ENCODE measurements around the gene HOXB8. TPM values are rescaled to one million over a fixed set of nuclear protein-coding genes. Genes with fewer than 3 reads are reported as not detected.

The HOXB8 gene
- total RNA-seq, 8 experiments from 2014 or later = 0.80 to 139 (median 63.2) TPM

- Histone ChIP-seq H3K4me1 (replicated peaks in 1 of 2) (peaks cover 43 to 66% of the 10 kb centered on the region in 2 donors), H3K27ac (peak overlapping the region; percentile 94 to 97), H3K4me3 (peak overlapping the region; percentile 67 to 91 (median 83))
- ATAC-seq (replicated peaks in 6 of 8) = no peak
- 0 to 64% (median 0%) methylated on average over 1 to 2 of the region's 2 CpGs; no CpG with 5 or more reads in 5 of the 10 experiments for WGBS, 10 experiments
- in situ Hi-C loops (cut with MboI; ENCODE audit: low pct_unique_long_range_greater_than_20kb in 2 of 9, low sequenced_read_pairs in 9 of 9, unreplicated experiment in 9 of 9) = no loop called here
Observed at GRCh38 chr17:48567646-48568354, 47.3 kb downstream of the HOXB8 start.

GRCh38 chr17:48567209-48567608 is 47.9 kb downstream of the HOXB8 start:
- peak overlapping the region; percentile 67 to 91 (median 83) for H3K4me3 ChIP-seq
- in situ Hi-C loops (cut with MboI; ENCODE audit: low pct_unique_long_range_greater_than_20kb in 2 of 9, low sequenced_read_pairs in 9 of 9, unreplicated experiment in 9 of 9) = no loop called here
- 0 to 100% (median 45%) methylated on average over 1 to 5 of the region's 6 CpGs; no CpG with 5 or more reads in 4 of the 10 experiments for WGBS, 10 experiments
- ATAC-seq (replicated peaks in 6 of 8) = no peak
- H3K4me1 ChIP-seq (replicated peaks in 1 of 2) = peaks cover 49 to 72% of the 10 kb centered on the region in 2 donors
- H3K27ac ChIP-seq = peak overlapping the region; percentile 94 to 97

- ATAC-seq (replicated peaks in 6 of 8) = no peak
- 0 to 40% (median 29%) methylated on average over 1 to 2 of the region's 2 CpGs; no CpG with 5 or more reads in 6 of the 10 experiments for WGBS, 10 experiments
- peak overlapping the region; percentile 94 to 97 for H3K27ac ChIP-seq
- in situ Hi-C loops (cut with MboI; ENCODE audit: low pct_unique_long_range_greater_than_20kb in 2 of 9, low sequenced_read_pairs in 9 of 9, unreplicated experiment in 9 of 9) = no loop called here
- peak overlapping the region; percentile 67 to 91 (median 83) for H3K4me3 ChIP-seq
- H3K4me1 ChIP-seq (replicated peaks in 1 of 2) = peaks cover 54 to 74% of the 10 kb centered on the region in 2 donors
Observed at GRCh38 chr17:48566717-48567116, 48.4 kb downstream of the HOXB8 start.

GRCh38 chr17:48565925-48566710 is 49.0 kb downstream of the HOXB8 start:
- 0 to 100% (median 59%) methylated on average over 1 of the region's 4 CpGs; no CpG with 5 or more reads in 4 of the 10 experiments for WGBS, 10 experiments
- Histone ChIP-seq H3K4me3 (peak overlapping the region; percentile 67 to 91 (median 83)), H3K27ac (peak overlapping the region; percentile 94 to 97), H3K4me1 (replicated peaks in 1 of 2) (peaks cover 60 to 78% of the 10 kb centered on the region in 2 donors)
- in situ Hi-C loops (cut with MboI; ENCODE audit: low pct_unique_long_range_greater_than_20kb in 2 of 9, low sequenced_read_pairs in 9 of 9, unreplicated experiment in 9 of 9) = no loop called here
- ATAC-seq (replicated peaks in 6 of 8) = peak in 3 of 8 experiments; percentile 6 to 13 (median 10)

- no peak for ATAC-seq (replicated peaks in 6 of 8)
- H3K4me1 ChIP-seq (replicated peaks in 1 of 2) = peaks cover 70 to 87% of the 10 kb centered on the region in 2 donors
- H3K4me3 ChIP-seq = peak overlapping the region; percentile 31 to 91 (median 83)
- in situ Hi-C loops (cut with MboI; ENCODE audit: low pct_unique_long_range_greater_than_20kb in 2 of 9, low sequenced_read_pairs in 9 of 9, unreplicated experiment in 9 of 9) = no loop called here
- 0 to 100% (median 10%) methylated on average over 1 to 2 of the region's 2 CpGs; no CpG with 5 or more reads in 4 of the 10 experiments for WGBS, 10 experiments
- peak overlapping the region; percentile 94 to 97 for H3K27ac ChIP-seq
Observed at GRCh38 chr17:48565022-48565554, 50.0 kb downstream of the HOXB8 start.

- peak in 7 of 8 experiments; percentile 2 to 42 (median 21) for ATAC-seq (replicated peaks in 6 of 8)
- in situ Hi-C loops (cut with MboI; ENCODE audit: low pct_unique_long_range_greater_than_20kb in 2 of 9, low sequenced_read_pairs in 9 of 9, unreplicated experiment in 9 of 9) = no loop called here
- H3K4me1 ChIP-seq (replicated peaks in 1 of 2) = peaks cover 77 to 87% of the 10 kb centered on the region in 2 donors
- H3K4me3 ChIP-seq = peak overlapping the region; percentile 31 to 91 (median 83)
- 0 to 33% (median 8%) methylated on average over 1 to 7 of the region's 73 CpGs; no CpG with 5 or more reads in 6 of the 10 experiments for WGBS, 10 experiments
- peak overlapping the region; percentile 94 to 97 for H3K27ac ChIP-seq
Observed at GRCh38 chr17:48564188-48565021, 50.7 kb downstream of the HOXB8 start.

GRCh38 chr17:48563867-48564187 is 51.3 kb downstream of the HOXB8 start:
- peak overlapping the region; percentile 31 to 91 (median 83) for H3K4me3 ChIP-seq
- no peak for ATAC-seq (replicated peaks in 6 of 8)
- in situ Hi-C loops (cut with MboI; ENCODE audit: low pct_unique_long_range_greater_than_20kb in 2 of 9, low sequenced_read_pairs in 9 of 9, unreplicated experiment in 9 of 9) = no loop called here
- no CpG with 5 or more reads among the region's 10 CpGs for WGBS, 10 experiments
- H3K4me1 ChIP-seq (replicated peaks in 1 of 2) = peaks cover 83 to 92% of the 10 kb centered on the region in 2 donors
- H3K27ac ChIP-seq = peak overlapping the region; percentile 94 to 97

GRCh38 chr17:48563385-48563838 is 51.7 kb downstream of the HOXB8 start:
- Histone ChIP-seq H3K4me3 (peak overlapping the region; percentile 31 to 91 (median 83)), H3K4me1 (replicated peaks in 1 of 2) (peaks cover 87 to 97% of the 10 kb centered on the region in 2 donors), H3K27ac (peak overlapping the region; percentile 94 to 97)
- in situ Hi-C loops (cut with MboI; ENCODE audit: low pct_unique_long_range_greater_than_20kb in 2 of 9, low sequenced_read_pairs in 9 of 9, unreplicated experiment in 9 of 9) = no loop called here
- WGBS, 10 experiments = 0 to 95% (median 25%) methylated on average over 1 to 6 of the region's 6 CpGs; no CpG with 5 or more reads in 4 of the 10 experiments
- ATAC-seq (replicated peaks in 6 of 8) = peak in 6 of 8 experiments; percentile 7 to 60 (median 26)

- H3K27ac ChIP-seq = peak overlapping the region; percentile 94 to 97
- in situ Hi-C loops (cut with MboI; ENCODE audit: low pct_unique_long_range_greater_than_20kb in 2 of 9, low sequenced_read_pairs in 9 of 9, unreplicated experiment in 9 of 9) = no loop called here
- peak in 3 of 8 experiments; percentile 0 to 1 (median 0) for ATAC-seq (replicated peaks in 6 of 8)
- WGBS, 10 experiments = 0 to 67% (median 7%) methylated on average over 2 to 4 of the region's 5 CpGs; no CpG with 5 or more reads in 6 of the 10 experiments
- peak overlapping the region; percentile 31 to 91 (median 83) for H3K4me3 ChIP-seq
- H3K4me1 ChIP-seq (replicated peaks in 1 of 2) = peaks cover 90 to 98% of the 10 kb centered on the region in 2 donors
Observed at GRCh38 chr17:48562934-48563333, 52.2 kb downstream of the HOXB8 start.

Other genes starting within 250 kb of the HOXB8 start
- gene SKAP1, start 185.1 kb downstream of the HOXB8 start, total RNA-seq = 1 to 10 TPM in 6 of 8 experiments, not detected in 2; 1.2 to 7.1 (median 1.5) TPM
- gene HOXB1, start 84.3 kb downstream of the HOXB8 start, total RNA-seq = 10 to 100 TPM in 1 of 8 experiments, 1 to 10 TPM in 3, under 1 TPM in 4; 0.22 to 38.7 (median 2.0) TPM
- 10 to 100 TPM in 7 of 8 experiments, 1 to 10 TPM in 1; 9.3 to 54.4 (median 26.2) TPM for gene HOXB2, start 70.2 kb downstream of the HOXB8 start, total RNA-seq
- gene HOXB4, start 36.9 kb downstream of the HOXB8 start, total RNA-seq = 10 to 100 TPM in 7 of 8 experiments, 1 to 10 TPM in 1; 8.8 to 32.0 (median 14.1) TPM
- gene HOXB3, start 25.1 kb downstream of the HOXB8 start, total RNA-seq = 100 to 1,000 TPM in 1 of 8 experiments, 10 to 100 TPM in 7; 20.6 to 111 (median 52.1) TPM
- 10 to 100 TPM in 6 of 8 experiments, 1 to 10 TPM in 2; 1.0 to 51.9 (median 15.8) TPM for gene HOXB5, start 21.5 kb downstream of the HOXB8 start, total RNA-seq
- 10 to 100 TPM in 6 of 8 experiments, 1 to 10 TPM in 2; 7.1 to 75.2 (median 35.3) TPM for gene HOXB6, start 10.3 kb downstream of the HOXB8 start, total RNA-seq
- gene HOXB7, start 4.3 kb downstream of the HOXB8 start, total RNA-seq = 10 to 100 TPM in 7 of 8 experiments, 1 to 10 TPM in 1; 6.2 to 35.5 (median 23.7) TPM
- gene HOXB9, start 11.1 kb upstream of the HOXB8 start, total RNA-seq = 100 to 1,000 TPM in 2 of 8 experiments, 10 to 100 TPM in 3, under 1 TPM in 3; 0.10 to 154 (median 67.8) TPM
- gene PRAC1, start 107.2 kb upstream of the HOXB8 start, total RNA-seq = not detected
- gene PRAC2, start 107.9 kb upstream of the HOXB8 start, total RNA-seq = not detected
- under 1 TPM in 7 of 8 experiments, not detected in 1; 0.05 to 0.70 (median 0.18) TPM for gene HOXB13, start 113.5 kb upstream of the HOXB8 start, total RNA-seq
- gene TTLL6, start 201.9 kb upstream of the HOXB8 start, total RNA-seq = 1 to 10 TPM in 3 of 8 experiments, under 1 TPM in 3, not detected in 2; 0.36 to 3.9 (median 1.1) TPM
- gene CALCOCO2, start 215.7 kb upstream of the HOXB8 start, total RNA-seq = 10 to 100 TPM; 21.6 to 58.8 (median 42.8) TPM

Measured in motor neuron (in vitro differentiated cells).